Measurements from ENCODE around the gene SPTSSA. TPM values are rescaled to one million over a fixed set of nuclear protein-coding genes. Genes with fewer than 3 reads are reported as not detected.

Gene SPTSSA
- total and polyA plus RNA-seq, 2 donors (not counting 1 experiment from before 2014, with no cell fraction given) = 3.8 to 6.9 TPM

- POLR2A ChIA-PET = no interaction called here
- WGBS (ENCODE audit: insufficient coverage) = 63% methylated on average over 1 of the region's 1 CpG
Measured at GRCh38 chr14:34489324-34489723, 27.3 kb upstream of the SPTSSA start.

GRCh38 chr14:34488528-34488927 is 26.5 kb upstream of the SPTSSA start:
- Histone ChIP-seq H4K20me1 (ENCODE audit: control insufficient read depth, insufficient read depth, low read length, poor library complexity, severe bottlenecking) (no peaks in the 10 kb centered on the region), H3K9ac (ENCODE audit: low read length) (no peak overlapping the region), H2AFZ (ENCODE audit: insufficient read depth, low read depth, low read length, poor library complexity, severe bottlenecking) (no peak overlapping the region), H3K36me3 (replicated peaks in 1 of 2; ENCODE audit: control extremely low read depth in 1 of 2, control insufficient read depth in 1 of 2, extremely low read depth in 1 of 2, insufficient read depth in 2 of 2, low read length in 1 of 2) (no peaks in the 10 kb centered on the region), H3K4me2 (replicated peaks; ENCODE audit: low read depth, low read length, poor library complexity, severe bottlenecking) (no peak overlapping the region), H3K79me2 (ENCODE audit: control insufficient read depth, insufficient read depth, low read length) (no peaks in the 10 kb centered on the region), H3K27ac (ENCODE audit: low read length in 2 of 2) (no peak overlapping the region), H3K27me3 (replicated peaks in 1 of 4; ENCODE audit: control extremely low read depth in 1 of 4, control insufficient read depth in 3 of 4, insufficient read depth in 4 of 4, low read length in 3 of 4) (no peaks in the 10 kb centered on the region), H3K9me3 (ENCODE audit: control extremely low read depth in 1 of 3, control insufficient read depth in 2 of 3, insufficient read depth in 1 of 3, low read length in 2 of 3) (no peaks in the 10 kb centered on the region), H3K4me1 (ENCODE audit: control insufficient read depth in 2 of 2, insufficient read depth in 2 of 2, low read length in 2 of 2) (no peaks in the 10 kb centered on the region), H3K4me3 (ENCODE audit: control extremely low read depth in 1 of 5, extremely low read depth in 1 of 5, insufficient read depth in 1 of 5, low read depth in 2 of 5, low read length in 4 of 5) (no peak overlapping the region)
- H3K9me3 Mint-ChIP-seq (ENCODE audit: insufficient read depth) = no peaks in the 10 kb centered on the region
- ATAC-seq (ENCODE audit: low read depth) (no peak), DNase-seq (no peak)
- H3K4me3 Mint-ChIP-seq = no peak overlapping the region
- ChIA-PET POLR2A (no interaction called here), CTCF (no interaction called here)
- no peak overlapping the region for H3K27ac Mint-ChIP-seq
- no peaks in the 10 kb centered on the region for H3K4me1 Mint-ChIP-seq
- peaks cover 6% of the 10 kb centered on the region for H3K27me3 Mint-ChIP-seq
- intact Hi-C loops (cut with micrococcal nuclease) = no loop called here
- 100% methylated on average over 3 of the region's 7 CpGs for WGBS (ENCODE audit: insufficient coverage)
- TF ChIP-seq CTCF (IDR thresholded peaks at IDR 0.05) = no peak
- TF ChIP-seq EZH2 (IDR thresholded peaks at IDR 0.05; ENCODE audit: borderline replicate concordance, insufficient read depth, low read depth, low read length, poor library complexity, severe bottlenecking) = no peak

More at GRCh38 chr14:34489324-34489723, 27.3 kb upstream of the SPTSSA start:
- Histone ChIP-seq H3K4me1 (ENCODE audit: control insufficient read depth in 2 of 2, insufficient read depth in 2 of 2, low read length in 2 of 2) (no peaks in the 10 kb centered on the region), H2AFZ (ENCODE audit: insufficient read depth, low read depth, low read length, poor library complexity, severe bottlenecking) (no peak overlapping the region), H3K36me3 (replicated peaks in 1 of 2; ENCODE audit: control extremely low read depth in 1 of 2, control insufficient read depth in 1 of 2, extremely low read depth in 1 of 2, insufficient read depth in 2 of 2, low read length in 1 of 2) (no peaks in the 10 kb centered on the region), H3K27ac (ENCODE audit: low read length in 2 of 2) (no peak overlapping the region), H3K4me2 (replicated peaks; ENCODE audit: low read depth, low read length, poor library complexity, severe bottlenecking) (no peak overlapping the region), H3K9me3 (ENCODE audit: control extremely low read depth in 1 of 3, control insufficient read depth in 2 of 3, insufficient read depth in 1 of 3, low read length in 2 of 3) (no peaks in the 10 kb centered on the region), H3K4me3 (ENCODE audit: control extremely low read depth in 1 of 5, extremely low read depth in 1 of 5, insufficient read depth in 1 of 5, low read depth in 2 of 5, low read length in 4 of 5) (no peak overlapping the region), H3K27me3 (replicated peaks in 1 of 4; ENCODE audit: control extremely low read depth in 1 of 4, control insufficient read depth in 3 of 4, insufficient read depth in 4 of 4, low read length in 3 of 4) (no peaks in the 10 kb centered on the region), H3K79me2 (ENCODE audit: control insufficient read depth, insufficient read depth, low read length) (no peaks in the 10 kb centered on the region), H4K20me1 (ENCODE audit: control insufficient read depth, insufficient read depth, low read length, poor library complexity, severe bottlenecking) (no peaks in the 10 kb centered on the region), H3K9ac (ENCODE audit: low read length) (no peak overlapping the region)
- Mint-ChIP-seq H3K4me3 (no peak overlapping the region), H3K27ac (no peak overlapping the region), H3K4me1 (no peaks in the 10 kb centered on the region), H3K9me3 (ENCODE audit: insufficient read depth) (no peaks in the 10 kb centered on the region), H3K27me3 (peaks cover 6% of the 10 kb centered on the region)
- intact Hi-C loops (cut with micrococcal nuclease) = no loop called here
- ATAC-seq (ENCODE audit: low read depth) (no peak), DNase-seq (no peak)
- TF ChIP-seq EZH2 (IDR thresholded peaks at IDR 0.05; ENCODE audit: borderline replicate concordance, insufficient read depth, low read depth, low read length, poor library complexity, severe bottlenecking) (no peak), CTCF (IDR thresholded peaks at IDR 0.05) (no peak)
- CTCF ChIA-PET = no interaction called here

Data from B cell (primary cell).